Amniotic stem cell (primary cell): ENCODE results near the gene GATAD2A.

ENCODE experiments used
- DNase-seq: peaks from one replicate; lab custom pipeline; 2025; lab: John Stamatoyannopoulos, UW

Gene GATAD2A

GRCh38 chr19:19531951-19532805 is 126.7 kb downstream of the GATAD2A start:
- DNase-seq: no peak

GRCh38 chr19:19532806-19533701 is 127.6 kb downstream of the GATAD2A start:
- no peak for DNase-seq

GRCh38 chr19:19533841-19534240 is 128.4 kb downstream of the GATAD2A start:
- DNase-seq: no peak

GRCh38 chr19:19534556-19535265 is 129.2 kb downstream of the GATAD2A start:
- DNase-seq: no peak

GRCh38 chr19:19535311-19536191 is 130.1 kb downstream of the GATAD2A start:
- DNase-seq: no peak

GRCh38 chr19:19537075-19538048 is 131.9 kb downstream of the GATAD2A start:
- no peak for DNase-seq

- no peak for DNase-seq
Observed at GRCh38 chr19:19538061-19538784, 132.7 kb downstream of the GATAD2A start, which contains the start of gene CILP2. Gene CILP2, plus strand, starts transcription at chr19:19538265. Its CDS starts 85 bp downstream, at chr19:19538350.

- no peak for DNase-seq
Observed at GRCh38 chr19:19538785-19539166, 133.3 kb downstream of the GATAD2A start.

GRCh38 chr19:19539698-19540063 is 134.2 kb downstream of the GATAD2A start:
- DNase-seq: no peak

- no peak for DNase-seq
Observed at GRCh38 chr19:19540064-19540714, 134.7 kb downstream of the GATAD2A start.

- DNase-seq: no peak
Observed at GRCh38 chr19:19540715-19541515, 135.4 kb downstream of the GATAD2A start.

- no peak for DNase-seq
Observed at GRCh38 chr19:19541616-19542015, 136.1 kb downstream of the GATAD2A start.

- DNase-seq: no peak
Observed at GRCh38 chr19:19542507-19542906, 137.0 kb downstream of the GATAD2A start.

- DNase-seq: no peak
Observed at GRCh38 chr19:19543101-19543500, 137.6 kb downstream of the GATAD2A start.

- DNase-seq: no peak
Observed at GRCh38 chr19:19543640-19544039, 138.2 kb downstream of the GATAD2A start.

- DNase-seq: no peak
Observed at GRCh38 chr19:19544257-19544953, 138.9 kb downstream of the GATAD2A start.

GRCh38 chr19:19544954-19545591 is 139.6 kb downstream of the GATAD2A start:
- no peak for DNase-seq
